A673 (cell line): ENCODE measurements around the gene FLNC.

Experiments used
- EZH2 ChIP-seq: fragments of 200-600 bp; sonication (generic); IDR thresholded peaks from 2 replicates; pipeline ENCODE4 v1.6.1; 2017; ENCODE audit warnings: borderline replicate concordance, low read depth, mild to moderate bottlenecking, mixed read lengths, antibody characterized with exemption, low read length; ENCODE audit not compliant: poor library complexity, severe bottlenecking
- TF ChIP-seq, protein P1 (sequence below): fragments of 300-800, 200-600 bp; sonication (generic); conservative IDR thresholded peaks from 2 replicates; pipeline ENCODE4 v1.5.1; 2017; ENCODE audit warnings: low read depth, mild to moderate bottlenecking, antibody characterized with exemption, low read length, moderate library complexity, mixed read lengths

DNA sequence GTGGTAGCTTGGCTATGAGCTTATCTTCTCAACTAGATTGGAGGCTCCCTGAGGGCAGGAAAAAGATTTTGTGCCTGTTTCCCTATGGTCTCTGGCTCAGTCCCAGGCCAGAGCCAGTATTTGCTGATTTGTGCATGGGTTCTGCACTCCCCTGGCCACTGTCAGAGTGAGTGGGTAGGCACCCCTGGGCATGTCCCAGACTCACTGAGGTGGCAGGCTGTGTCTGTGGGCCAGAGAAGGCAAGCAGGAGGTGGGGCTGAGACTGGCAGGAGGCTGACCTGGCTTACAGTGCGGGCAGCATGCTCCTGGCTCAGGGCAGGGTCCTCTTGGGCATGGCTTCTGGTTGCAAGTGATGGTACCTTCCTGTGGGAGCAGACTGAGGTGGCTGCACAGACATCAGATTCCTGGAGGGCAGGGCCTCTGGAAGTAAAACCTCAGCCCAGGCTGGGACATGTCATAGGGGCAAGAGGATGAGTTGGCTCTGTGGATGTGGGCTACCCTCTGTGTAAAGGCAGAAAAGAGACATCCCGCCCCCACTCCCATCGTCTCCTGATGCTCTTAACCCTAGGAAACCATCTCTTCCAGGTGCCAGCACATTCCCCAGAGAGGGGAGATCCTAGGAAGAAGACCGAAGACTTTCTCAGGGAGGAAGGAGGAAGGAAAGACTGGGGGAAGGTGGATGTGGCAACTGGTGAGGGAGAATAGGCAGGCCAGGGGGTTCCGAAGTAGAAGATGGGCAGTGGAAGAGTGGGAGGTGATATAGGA lies 76.0 kb downstream of the FLNC start:
- TF ChIP-seq, protein P1, sequence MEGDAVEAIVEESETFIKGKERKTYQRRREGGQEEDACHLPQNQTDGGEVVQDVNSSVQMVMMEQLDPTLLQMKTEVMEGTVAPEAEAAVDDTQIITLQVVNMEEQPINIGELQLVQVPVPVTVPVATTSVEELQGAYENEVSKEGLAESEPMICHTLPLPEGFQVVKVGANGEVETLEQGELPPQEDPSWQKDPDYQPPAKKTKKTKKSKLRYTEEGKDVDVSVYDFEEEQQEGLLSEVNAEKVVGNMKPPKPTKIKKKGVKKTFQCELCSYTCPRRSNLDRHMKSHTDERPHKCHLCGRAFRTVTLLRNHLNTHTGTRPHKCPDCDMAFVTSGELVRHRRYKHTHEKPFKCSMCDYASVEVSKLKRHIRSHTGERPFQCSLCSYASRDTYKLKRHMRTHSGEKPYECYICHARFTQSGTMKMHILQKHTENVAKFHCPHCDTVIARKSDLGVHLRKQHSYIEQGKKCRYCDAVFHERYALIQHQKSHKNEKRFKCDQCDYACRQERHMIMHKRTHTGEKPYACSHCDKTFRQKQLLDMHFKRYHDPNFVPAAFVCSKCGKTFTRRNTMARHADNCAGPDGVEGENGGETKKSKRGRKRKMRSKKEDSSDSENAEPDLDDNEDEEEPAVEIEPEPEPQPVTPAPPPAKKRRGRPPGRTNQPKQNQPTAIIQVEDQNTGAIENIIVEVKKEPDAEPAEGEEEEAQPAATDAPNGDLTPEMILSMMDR: no peak
- no peak for TF ChIP-seq EZH2
